ENCODE data around the gene PGM2L1. TPM values are rescaled to one million over a fixed set of nuclear protein-coding genes. Genes with fewer than 3 reads are reported as not detected.

Gene PGM2L1
- total RNA-seq, 3 donors from 2014 or later (not counting 1 experiment from before 2014, with no cell fraction given), result 4.4 to 8.0 (median 6.6) TPM

GRCh38 chr11:74412321-74412720 lies 14.1 kb upstream of the PGM2L1 start:
- WGBS (ENCODE audit: insufficient coverage), result 85% methylated on average over 2 of the region's 2 CpGs
- peaks cover 26 to 35% of the 10 kb centered on the region in 2 donors for H3K27me3 Mint-ChIP-seq (ENCODE audit: low read depth in 2 of 2)

GRCh38 chr11:74409633-74410032 lies 11.4 kb upstream of the PGM2L1 start:
- Histone ChIP-seq H3K36me3 (ENCODE audit: control insufficient read depth, insufficient read depth, low read length) (no peaks in the 10 kb centered on the region), H3K9me3 (ENCODE audit: control insufficient read depth, insufficient read depth, low read length) (no peaks in the 10 kb centered on the region), H3K27me3 (ENCODE audit: control insufficient read depth, insufficient read depth, low read length) (no peaks in the 10 kb centered on the region), H3K4me1 (ENCODE audit: control insufficient read depth, insufficient read depth, low read length) (no peaks in the 10 kb centered on the region), H3K4me3 (ENCODE audit: low read length) (no peak overlapping the region), H3K27ac (ENCODE audit: low read length) (no peak overlapping the region)
- H3K36me3 Mint-ChIP-seq, result no peaks in the 10 kb centered on the region
- peaks cover 34 to 53% of the 10 kb centered on the region in 2 donors for H3K27me3 Mint-ChIP-seq (ENCODE audit: low read depth in 2 of 2)
- H3K27ac Mint-ChIP-seq, result no peak overlapping the region
- H3K4me3 Mint-ChIP-seq, result no peak overlapping the region
- no peak for DNase-seq
- TF ChIP-seq CTCF (IDR thresholded peaks at IDR 0.05), result no peak
- no peaks in the 10 kb centered on the region for H3K4me1 Mint-ChIP-seq
- WGBS (ENCODE audit: insufficient coverage), result no CpG with 5 or more reads among the region's 2 CpGs
- ATAC-seq, result no peak
- no peaks in the 10 kb centered on the region for H3K9me3 Mint-ChIP-seq
- intact Hi-C loops (cut with micrococcal nuclease), result no loop called here

More at GRCh38 chr11:74412321-74412720, 14.1 kb upstream of the PGM2L1 start:
- Histone ChIP-seq H3K27ac (ENCODE audit: low read length) (no peak overlapping the region), H3K27me3 (ENCODE audit: control insufficient read depth, insufficient read depth, low read length) (no peaks in the 10 kb centered on the region), H3K9me3 (ENCODE audit: control insufficient read depth, insufficient read depth, low read length) (no peaks in the 10 kb centered on the region), H3K4me1 (ENCODE audit: control insufficient read depth, insufficient read depth, low read length) (no peaks in the 10 kb centered on the region), H3K36me3 (ENCODE audit: control insufficient read depth, insufficient read depth, low read length) (no peaks in the 10 kb centered on the region), H3K4me3 (ENCODE audit: low read length) (no peak overlapping the region)
- Mint-ChIP-seq H3K36me3 (no peaks in the 10 kb centered on the region), H3K4me1 (no peaks in the 10 kb centered on the region), H3K9me3 (no peaks in the 10 kb centered on the region), H3K27ac (no peak overlapping the region), H3K4me3 (no peak overlapping the region)
- DNase-seq (no peak), ATAC-seq (no peak)
- no peak for TF ChIP-seq CTCF (IDR thresholded peaks at IDR 0.05)
- intact Hi-C loops (cut with micrococcal nuclease), result no loop called here

GRCh38 chr11:74403607-74404321 lies 5.5 kb upstream of the PGM2L1 start:
- DNase-seq (no peak), ATAC-seq (no peak)
- no peak for TF ChIP-seq CTCF (IDR thresholded peaks at IDR 0.05)
- Mint-ChIP-seq H3K4me1 (peaks cover 6 to 7% of the 10 kb centered on the region in 2 donors), H3K27me3 (ENCODE audit: low read depth in 2 of 2) (peaks cover 12 to 28% of the 10 kb centered on the region in 2 donors), H3K4me3 (no peak overlapping the region), H3K36me3 (no peaks in the 10 kb centered on the region), H3K9me3 (no peaks in the 10 kb centered on the region), H3K27ac (no peak overlapping the region)
- no peak overlapping the region for H3K4me3 ChIP-seq (ENCODE audit: low read length)
- H3K4me1 ChIP-seq (ENCODE audit: control insufficient read depth, insufficient read depth, low read length), result peaks cover 3% of the 10 kb centered on the region
- no peak overlapping the region for H3K27ac ChIP-seq (ENCODE audit: low read length)
- H3K27me3 ChIP-seq (ENCODE audit: control insufficient read depth, insufficient read depth, low read length), result no peaks in the 10 kb centered on the region
- no peaks in the 10 kb centered on the region for H3K36me3 ChIP-seq (ENCODE audit: control insufficient read depth, insufficient read depth, low read length)
- intact Hi-C loops (cut with micrococcal nuclease), result no loop called here
- WGBS (ENCODE audit: insufficient coverage), result 58% methylated on average over 3 of the region's 4 CpGs
- no peaks in the 10 kb centered on the region for H3K9me3 ChIP-seq (ENCODE audit: control insufficient read depth, insufficient read depth, low read length)

GRCh38 chr11:74400606-74401005 lies 2.4 kb upstream of the PGM2L1 start:
- WGBS (ENCODE audit: insufficient coverage), result no CpG with 5 or more reads among the region's 2 CpGs
- H3K4me3 ChIP-seq (ENCODE audit: low read length), result no peak overlapping the region
- H3K9me3 Mint-ChIP-seq, result no peaks in the 10 kb centered on the region
- H3K27me3 ChIP-seq (ENCODE audit: control insufficient read depth, insufficient read depth, low read length), result no peaks in the 10 kb centered on the region
- H3K27me3 Mint-ChIP-seq (ENCODE audit: low read depth in 2 of 2), result peaks cover 3 to 5% of the 10 kb centered on the region in 2 donors
- peaks cover 8% of the 10 kb centered on the region for H3K4me1 ChIP-seq (ENCODE audit: control insufficient read depth, insufficient read depth, low read length)
- no peak for ATAC-seq
- no peak for DNase-seq
- no peaks in the 10 kb centered on the region for H3K9me3 ChIP-seq (ENCODE audit: control insufficient read depth, insufficient read depth, low read length)
- peaks cover 14 to 18% of the 10 kb centered on the region in 2 donors for H3K4me1 Mint-ChIP-seq
- no peaks in the 10 kb centered on the region for H3K36me3 ChIP-seq (ENCODE audit: control insufficient read depth, insufficient read depth, low read length)
- no peaks in the 10 kb centered on the region for H3K36me3 Mint-ChIP-seq
- TF ChIP-seq CTCF (IDR thresholded peaks at IDR 0.05), result no peak
- no peak overlapping the region for H3K4me3 Mint-ChIP-seq
- no peak overlapping the region for H3K27ac Mint-ChIP-seq
- H3K27ac ChIP-seq (ENCODE audit: low read length), result no peak overlapping the region
- intact Hi-C loops (cut with micrococcal nuclease), result no loop called here

Data from natural killer cell (primary cell).